ENCODE measurements around the gene SPTB. TPM values are rescaled to one million over a fixed set of nuclear protein-coding genes. Genes with fewer than 3 reads are reported as not detected.

Gene SPTB
- total and polyA plus RNA-seq, 10 of the 15 experiments (the other 5 are each of a cell fraction or from before 2014, with no cell fraction given), result under 0.01 to 0.04 (median 0.02) TPM; not detected in 4

GRCh38 chr14:64804754-64805260 is 74.9 kb downstream of the SPTB start:
- no peak overlapping the region for H3K4me3 ChIP-seq
- ChIA-PET SMC1A (ENCODE audit: uncharacterized antibody, unreplicated experiment) (no interaction called here), RAD21 (ENCODE audit: unreplicated experiment) (no interaction called here)

More at GRCh38 chr14:64804754-64805260, 74.9 kb downstream of the SPTB start:
- no TSS peak for BruUV-seq (replicated peaks)
- 53% methylated on average over 12 of the region's 12 CpGs for WGBS (ENCODE audit: insufficient coverage, insufficient replicate concordance, low lambda C conversion rate, missing lambda C conversion rate)
- intact Hi-C loops (cut with micrococcal nuclease; ENCODE audit: unreplicated experiment) (no loop called here), in situ Hi-C loops (cut with MboI) (no loop called here)
- H3K79me2 ChIP-seq (ENCODE audit: control insufficient read depth, insufficient read depth, low read length), result no peaks in the 10 kb centered on the region
- no peaks in the 10 kb centered on the region for H3K4me1 ChIP-seq (ENCODE audit: control insufficient read depth, insufficient read depth, low read length)
- POLR2A ChIA-PET, result no interaction called here
- no peak overlapping the region for H3K9ac ChIP-seq (ENCODE audit: control insufficient read depth, insufficient read depth, low read length)
- H3K27ac ChIP-seq (ENCODE audit: control insufficient read depth, insufficient read depth), result no peak overlapping the region
- no peaks in the 10 kb centered on the region for H3K36me3 ChIP-seq (ENCODE audit: control insufficient read depth in 2 of 2, insufficient read depth in 2 of 2, low read length in 1 of 2)
- H3K27me3 ChIP-seq (replicated peaks in 1 of 2; ENCODE audit: control insufficient read depth in 2 of 2, insufficient read depth in 2 of 2, low read length in 1 of 2), result peaks cover 0 to 5% of the 10 kb centered on the region in 2 experiments; a peak in 2 of 4 replicates
- no peaks in the 10 kb centered on the region for H4K20me1 ChIP-seq (ENCODE audit: control insufficient read depth, insufficient read depth)
- CTCF ChIA-PET, result no interaction called here
- H3K4me2 ChIP-seq (ENCODE audit: control insufficient read depth, insufficient read depth), result no peak overlapping the region
- TF ChIP-seq MEF2B (IDR thresholded peaks at IDR 0.05; ENCODE audit: partially characterized antibody, poor library complexity, severe bottlenecking) (no peak), CREM (IDR thresholded peaks at IDR 0.05; ENCODE audit: low read depth) (no peak), ZNF217 (IDR thresholded peaks at IDR 0.05) (no peak), MTA2 (IDR thresholded peaks at IDR 0.05; ENCODE audit: low read depth) (no peak), SMC3 (IDR thresholded peaks at IDR 0.05; ENCODE audit: borderline replicate concordance, low read length) (no peak), TBL1XR1 (IDR thresholded peaks at IDR 0.05; ENCODE audit: low read depth, low read length) (no peak), YBX1 (IDR thresholded peaks at IDR 0.05) (no peak), MYB (IDR thresholded peaks at IDR 0.05; ENCODE audit: borderline replicate concordance, low read depth, low read length) (no peak), USF1 (IDR thresholded peaks at IDR 0.05; ENCODE audit: borderline replicate concordance, extremely low read length, insufficient read depth, low read depth, low read length) (no peak)
- TF ChIP-seq, protein P1, sequence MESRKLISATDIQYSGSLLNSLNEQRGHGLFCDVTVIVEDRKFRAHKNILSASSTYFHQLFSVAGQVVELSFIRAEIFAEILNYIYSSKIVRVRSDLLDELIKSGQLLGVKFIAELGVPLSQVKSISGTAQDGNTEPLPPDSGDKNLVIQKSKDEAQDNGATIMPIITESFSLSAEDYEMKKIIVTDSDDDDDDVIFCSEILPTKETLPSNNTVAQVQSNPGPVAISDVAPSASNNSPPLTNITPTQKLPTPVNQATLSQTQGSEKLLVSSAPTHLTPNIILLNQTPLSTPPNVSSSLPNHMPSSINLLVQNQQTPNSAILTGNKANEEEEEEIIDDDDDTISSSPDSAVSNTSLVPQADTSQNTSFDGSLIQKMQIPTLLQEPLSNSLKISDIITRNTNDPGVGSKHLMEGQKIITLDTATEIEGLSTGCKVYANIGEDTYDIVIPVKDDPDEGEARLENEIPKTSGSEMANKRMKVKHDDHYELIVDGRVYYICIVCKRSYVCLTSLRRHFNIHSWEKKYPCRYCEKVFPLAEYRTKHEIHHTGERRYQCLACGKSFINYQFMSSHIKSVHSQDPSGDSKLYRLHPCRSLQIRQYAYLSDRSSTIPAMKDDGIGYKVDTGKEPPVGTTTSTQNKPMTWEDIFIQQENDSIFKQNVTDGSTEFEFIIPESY (IDR thresholded peaks at IDR 0.05), result no peak
- no peak overlapping the region for H2AFZ ChIP-seq (ENCODE audit: control insufficient read depth, low read depth, low read length)
- FAIRE-seq (no peak), DNase-seq (ENCODE audit: low read depth, low spot score) (no peak), ATAC-seq (no peak)
- H3K9me3 ChIP-seq (replicated peaks; ENCODE audit: control insufficient read depth, insufficient read depth, low read length), result no peaks in the 10 kb centered on the region
